GM19438 (cell line): Measurements from ENCODE around the gene TMEM74B.

Experiments used
- ATAC-seq: cut with Tn5 transposase; IDR thresholded peaks from one replicate; pipeline ENCODE4 v1.9.1; 2021; ENCODE audit warnings: low read depth; ENCODE audit not compliant: unreplicated experiment

TMEM74B gene

GRCh38 chr20:1184260-1184637 lies 532 bp downstream of the TMEM74B start:
- ATAC-seq, result no peak

- no peak for ATAC-seq
Measured at GRCh38 chr20:1183153-1183552, 1.6 kb downstream of the TMEM74B start.

- ATAC-seq, result no peak
Measured at GRCh38 chr20:1182106-1182505, 2.7 kb downstream of the TMEM74B start.

- no peak for ATAC-seq
Measured at GRCh38 chr20:1180949-1181348, 3.8 kb downstream of the TMEM74B start.

GRCh38 chr20:1178623-1179022 lies 6.2 kb downstream of the TMEM74B start:
- ATAC-seq, result no peak

- ATAC-seq, result no peak
Measured at GRCh38 chr20:1178103-1178502, 6.7 kb downstream of the TMEM74B start.

GRCh38 chr20:1177680-1178079 lies 7.1 kb downstream of the TMEM74B start:
- no peak for ATAC-seq

- ATAC-seq, result no peak
Measured at GRCh38 chr20:1174787-1175186, 10.0 kb downstream of the TMEM74B start.

- ATAC-seq, result no peak
Measured at GRCh38 chr20:1173698-1174097, 11.1 kb downstream of the TMEM74B start.

- ATAC-seq, result no peak
Measured at GRCh38 chr20:1171461-1172093, 13.2 kb downstream of the TMEM74B start.

GRCh38 chr20:1169224-1169623 lies 15.6 kb downstream of the TMEM74B start:
- ATAC-seq, result no peak

- no peak for ATAC-seq
Measured at GRCh38 chr20:1166948-1167720, 17.6 kb downstream of the TMEM74B start.

GRCh38 chr20:1165941-1166340 lies 18.8 kb downstream of the TMEM74B start:
- ATAC-seq, result no peak

- no peak for ATAC-seq
Measured at GRCh38 chr20:1165521-1165920, 19.3 kb downstream of the TMEM74B start.

GRCh38 chr20:1164871-1165270 lies 19.9 kb downstream of the TMEM74B start:
- no peak for ATAC-seq

- no peak for ATAC-seq
Measured at GRCh38 chr20:1163653-1164052, 21.1 kb downstream of the TMEM74B start.

- no peak for ATAC-seq
Measured at GRCh38 chr20:1163105-1163504, 21.7 kb downstream of the TMEM74B start.

- no peak for ATAC-seq
Measured at GRCh38 chr20:1160991-1161390, 23.8 kb downstream of the TMEM74B start.

GRCh38 chr20:1160496-1160895 lies 24.3 kb downstream of the TMEM74B start:
- no peak for ATAC-seq

- no peak for ATAC-seq
Measured at GRCh38 chr20:1155342-1155741, 29.4 kb downstream of the TMEM74B start.

- ATAC-seq, result no peak
Measured at GRCh38 chr20:1154691-1155090, 30.1 kb downstream of the TMEM74B start.

- ATAC-seq, result no peak
Measured at GRCh38 chr20:1154226-1154625, 30.6 kb downstream of the TMEM74B start.
